ENCODE data around the gene DMD.

Gene DMD

DNA sequence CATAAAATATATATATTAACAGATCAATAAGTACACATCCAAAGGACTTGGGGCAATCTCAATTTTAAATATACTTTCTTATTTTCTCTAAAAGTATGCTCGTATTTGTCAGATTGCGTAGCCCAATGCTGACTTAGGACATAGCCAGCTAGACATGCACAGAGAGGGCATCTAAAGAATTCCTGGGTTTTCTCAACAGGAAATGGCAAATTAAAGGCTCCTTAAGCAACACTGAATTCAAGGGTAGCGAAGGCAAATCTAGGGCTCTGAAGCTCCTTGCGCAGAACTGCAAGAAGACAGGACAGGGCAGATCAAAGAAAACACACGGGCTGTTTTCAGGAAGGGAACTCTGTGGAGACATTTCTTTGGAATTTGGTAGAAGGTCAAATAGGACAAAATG, 2044.9 kb downstream of the DMD start:
- TF ChIP-seq, protein P1, sequence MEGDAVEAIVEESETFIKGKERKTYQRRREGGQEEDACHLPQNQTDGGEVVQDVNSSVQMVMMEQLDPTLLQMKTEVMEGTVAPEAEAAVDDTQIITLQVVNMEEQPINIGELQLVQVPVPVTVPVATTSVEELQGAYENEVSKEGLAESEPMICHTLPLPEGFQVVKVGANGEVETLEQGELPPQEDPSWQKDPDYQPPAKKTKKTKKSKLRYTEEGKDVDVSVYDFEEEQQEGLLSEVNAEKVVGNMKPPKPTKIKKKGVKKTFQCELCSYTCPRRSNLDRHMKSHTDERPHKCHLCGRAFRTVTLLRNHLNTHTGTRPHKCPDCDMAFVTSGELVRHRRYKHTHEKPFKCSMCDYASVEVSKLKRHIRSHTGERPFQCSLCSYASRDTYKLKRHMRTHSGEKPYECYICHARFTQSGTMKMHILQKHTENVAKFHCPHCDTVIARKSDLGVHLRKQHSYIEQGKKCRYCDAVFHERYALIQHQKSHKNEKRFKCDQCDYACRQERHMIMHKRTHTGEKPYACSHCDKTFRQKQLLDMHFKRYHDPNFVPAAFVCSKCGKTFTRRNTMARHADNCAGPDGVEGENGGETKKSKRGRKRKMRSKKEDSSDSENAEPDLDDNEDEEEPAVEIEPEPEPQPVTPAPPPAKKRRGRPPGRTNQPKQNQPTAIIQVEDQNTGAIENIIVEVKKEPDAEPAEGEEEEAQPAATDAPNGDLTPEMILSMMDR (conservative IDR thresholded peaks at IDR 0.05; ENCODE audit: low read depth, low read length): no peak
- DNase-seq (ENCODE audit: low read depth): peak; percentile 53
- no peak overlapping the region for H3K4me3 ChIP-seq (ENCODE audit: low read depth, low read length)

DNA sequence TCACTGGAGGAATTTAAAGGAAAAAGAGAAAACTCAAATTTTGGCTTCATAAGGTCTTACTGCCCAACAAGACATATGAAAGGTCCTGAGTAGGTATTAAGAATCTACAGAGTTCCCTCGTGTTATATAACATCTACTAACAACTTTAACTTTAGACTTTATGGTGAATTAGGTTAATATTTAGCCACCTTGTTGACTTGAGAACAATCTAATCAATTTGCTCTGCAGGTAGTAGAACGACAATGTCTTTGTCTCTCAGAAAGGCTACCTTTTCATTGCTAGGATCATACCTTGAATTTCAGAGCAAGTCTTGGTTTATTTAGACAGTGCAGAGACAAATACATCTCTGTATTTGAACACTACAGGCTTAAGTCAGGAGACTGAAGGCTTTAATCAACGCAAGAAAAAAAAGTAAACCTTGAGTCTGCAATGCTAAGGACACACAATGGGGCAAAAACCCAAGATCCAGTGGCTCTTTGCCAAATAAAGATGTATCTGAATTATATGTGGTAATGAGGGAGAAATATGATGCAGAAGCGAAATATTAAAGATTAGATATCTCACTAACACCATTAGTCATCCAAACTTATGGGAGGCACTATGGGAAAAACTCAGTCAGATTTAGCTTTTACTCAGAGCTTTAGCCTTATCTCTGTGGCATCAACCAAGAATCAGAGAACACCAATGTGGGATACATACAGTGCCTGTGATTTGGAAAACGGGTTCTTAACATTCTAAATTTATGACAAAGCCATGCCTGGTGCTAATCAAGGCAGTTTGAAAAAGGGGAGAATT, 2045.9 kb downstream of the DMD start:
- H3K4me3 ChIP-seq (ENCODE audit: low read depth, low read length): no peak overlapping the region
- peak; percentile 31 for DNase-seq (ENCODE audit: low read depth)
- TF ChIP-seq, protein P1 (conservative IDR thresholded peaks at IDR 0.05; ENCODE audit: low read depth, low read length): no peak

- TF ChIP-seq, protein P1 (conservative IDR thresholded peaks at IDR 0.05; ENCODE audit: low read depth, low read length): no peak
- DNase-seq (ENCODE audit: low read depth): no peak
- H3K4me3 ChIP-seq (ENCODE audit: low read depth, low read length): no peak overlapping the region
Measured at GRCh38 chrX:31154946-31155345, 2056.4 kb downstream of the DMD start.

- H3K4me3 ChIP-seq (ENCODE audit: low read depth, low read length): no peak overlapping the region
- DNase-seq (ENCODE audit: low read depth): no peak
- TF ChIP-seq, protein P1 (conservative IDR thresholded peaks at IDR 0.05; ENCODE audit: low read depth, low read length): no peak
Measured at GRCh38 chrX:31153475-31154047, 2057.8 kb downstream of the DMD start.

DNA sequence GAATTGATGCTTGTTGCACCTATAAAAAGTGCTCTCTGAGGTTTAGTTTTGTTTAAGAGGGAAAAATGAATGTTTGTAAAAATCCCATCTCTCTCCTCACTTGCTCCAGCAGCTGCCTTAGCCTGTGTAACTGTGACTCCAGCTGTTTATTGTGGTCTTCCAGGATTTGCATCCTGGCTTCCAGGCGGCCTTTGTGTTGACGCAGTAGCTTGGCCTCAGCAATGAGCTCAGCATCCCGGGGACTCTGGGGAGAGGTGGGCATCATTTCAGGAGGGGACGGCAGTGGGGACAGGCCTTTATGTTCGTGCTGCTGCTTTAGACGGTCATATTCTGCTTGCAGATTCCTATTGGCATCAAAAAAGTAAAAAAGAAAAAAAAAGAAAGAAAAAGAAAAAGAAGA, 2064.2 kb downstream of the DMD start:
- TF ChIP-seq, protein P1 (conservative IDR thresholded peaks at IDR 0.05; ENCODE audit: low read depth, low read length): no peak
- DNase-seq (ENCODE audit: low read depth): no peak

DNA sequence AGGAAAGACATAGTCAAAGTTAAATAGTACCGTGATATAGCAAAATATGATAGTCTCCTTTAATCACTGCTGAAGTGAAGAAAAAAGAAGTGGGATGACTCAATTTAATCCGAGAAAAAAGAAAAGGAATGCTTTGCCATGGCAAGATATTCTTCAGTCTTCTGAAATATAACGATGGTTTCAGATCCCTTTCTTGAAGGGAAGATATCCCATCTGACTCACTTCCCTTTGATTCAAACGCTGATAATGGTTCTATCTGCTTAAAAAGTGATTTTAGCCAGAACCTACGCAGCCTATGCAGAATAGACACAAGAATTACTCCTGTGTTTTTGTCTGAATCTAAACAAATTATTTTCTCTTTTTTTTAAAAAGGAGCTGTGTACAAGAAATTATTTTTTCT, 2071.4 kb downstream of the DMD start:
- peak; percentile 4 for DNase-seq (ENCODE audit: low read depth)

More for the DNA sequence above, 2064.2 kb downstream of the DMD start:
- H3K4me3 ChIP-seq (ENCODE audit: low read depth, low read length): no peak overlapping the region

More for the DNA sequence above, 2071.4 kb downstream of the DMD start:
- H3K4me3 ChIP-seq (ENCODE audit: low read depth, low read length): no peak overlapping the region
- TF ChIP-seq, protein P1 (conservative IDR thresholded peaks at IDR 0.05; ENCODE audit: low read depth, low read length): no peak
